PFSK-1 (cell line): ENCODE data around the gene TRIM61.

ENCODE experiments used
- FOXP2 ChIP-seq: optimal IDR thresholded peaks from 2 replicates; pipeline ENCODE3; 2011; ENCODE audit warnings: borderline replicate concordance, control low read depth, inconsistent platforms; ENCODE audit not compliant: insufficient read depth; ENCODE audit errors: extremely low read length, extremely low read depth
- POLR2AphosphoS5 ChIP-seq: IDR thresholded peaks from 2 replicates; pipeline ENCODE4 v1.6.1; 2012; ENCODE audit warnings: low read depth, mild to moderate bottlenecking, control low read depth, low read length, moderate library complexity
- REST ChIP-seq, 2 experiments: IDR thresholded peaks; 2 replicates each; pipeline versions ENCODE4 v1.6.1 to v1.8.0; 2011 to 2012; ENCODE audit warnings: low read depth in 2 of 2, low read length in 2 of 2, control low read depth in 1 of 2, inconsistent platforms in 1 of 2, mild to moderate bottlenecking in 1 of 2, moderate library complexity in 1 of 2; ENCODE audit not compliant: insufficient read depth in 1 of 2
- SIN3A ChIP-seq: IDR thresholded peaks from 2 replicates; pipeline ENCODE4 v1.6.1; 2012; ENCODE audit warnings: mild to moderate bottlenecking, low read length, moderate library complexity, borderline replicate concordance; ENCODE audit not compliant: insufficient read depth
- TAF1 ChIP-seq: IDR thresholded peaks from 2 replicates; pipeline ENCODE4 v1.6.1; 2012; ENCODE audit warnings: low read length, control low read depth, borderline replicate concordance; ENCODE audit not compliant: insufficient read depth

TRIM61 gene

GRCh38 chr4:164930647-164931046 is 46.8 kb downstream of the TRIM61 start:
- TF ChIP-seq FOXP2 (no peak), SIN3A (no peak), TAF1 (no peak), REST (IDR thresholded peaks at IDR 0.05; ENCODE audit: insufficient read depth in 1 of 2, low read depth in 2 of 2, low read length in 2 of 2) (no peak)

- TF ChIP-seq TAF1 (no peak), FOXP2 (no peak), POLR2AphosphoS5 (no peak), REST (IDR thresholded peaks at IDR 0.05; ENCODE audit: insufficient read depth in 1 of 2, low read depth in 2 of 2, low read length in 2 of 2) (no peak)
Observed at GRCh38 chr4:164926301-164926700, 51.2 kb downstream of the TRIM61 start.

GRCh38 chr4:164924670-164925238 is 52.7 kb downstream of the TRIM61 start:
- TF ChIP-seq SIN3A (no peak), REST (IDR thresholded peaks at IDR 0.05; ENCODE audit: insufficient read depth in 1 of 2, low read depth in 2 of 2, low read length in 2 of 2) (no peak), FOXP2 (no peak), POLR2AphosphoS5 (no peak), TAF1 (no peak)

- no peak for TF ChIP-seq TAF1
- TF ChIP-seq POLR2AphosphoS5 = no peak
- no peak for TF ChIP-seq REST (IDR thresholded peaks at IDR 0.05; ENCODE audit: insufficient read depth in 1 of 2, low read depth in 2 of 2, low read length in 2 of 2)
- no peak for TF ChIP-seq FOXP2
- TF ChIP-seq SIN3A = no peak
Observed at GRCh38 chr4:164918956-164919355, 58.5 kb downstream of the TRIM61 start.
